SK-N-SH (cell line): ENCODE results near the gene ACAT2.

ENCODE experiments used
- EP300 ChIP-seq, 2 experiments: IDR thresholded peaks; 2 replicates each; pipeline versions ENCODE4 v1.4.0 to v1.6.1; 2012; ENCODE audit warnings: borderline replicate concordance in 1 of 2, low read depth in 1 of 2, low read length in 1 of 2
- FOXM1 ChIP-seq: IDR thresholded peaks from 2 replicates; pipeline ENCODE4 v1.4.0; 2012; ENCODE audit warnings: low read depth, mild to moderate bottlenecking
- MAX ChIP-seq: IDR thresholded peaks from 2 replicates; pipeline ENCODE4 v1.4.0; 2012; ENCODE audit warnings: low read depth
- SIN3A ChIP-seq: IDR thresholded peaks from 2 replicates; pipeline ENCODE4 v1.6.1; 2012; ENCODE audit warnings: low read depth, mild to moderate bottlenecking, low read length, moderate library complexity, borderline replicate concordance
- USF1 ChIP-seq: IDR thresholded peaks from 2 replicates; pipeline ENCODE4 v1.4.0; 2012; ENCODE audit warnings: low read depth, borderline replicate concordance
- TF ChIP-seq, protein P1 (sequence below): fragments of 150-350 bp; IDR thresholded peaks from 2 replicates; pipeline ENCODE4 v1.6.1; 2016; ENCODE audit warnings: mild to moderate bottlenecking, low read depth, low read length

- TF ChIP-seq USF1 (no peak), FOXM1 (no peak), EP300 (IDR thresholded peaks at IDR 0.05; ENCODE audit: borderline replicate concordance in 1 of 2, low read depth in 1 of 2, low read length in 1 of 2) (no peak), SIN3A (no peak), MAX (no peak)
- TF ChIP-seq, protein P1, sequence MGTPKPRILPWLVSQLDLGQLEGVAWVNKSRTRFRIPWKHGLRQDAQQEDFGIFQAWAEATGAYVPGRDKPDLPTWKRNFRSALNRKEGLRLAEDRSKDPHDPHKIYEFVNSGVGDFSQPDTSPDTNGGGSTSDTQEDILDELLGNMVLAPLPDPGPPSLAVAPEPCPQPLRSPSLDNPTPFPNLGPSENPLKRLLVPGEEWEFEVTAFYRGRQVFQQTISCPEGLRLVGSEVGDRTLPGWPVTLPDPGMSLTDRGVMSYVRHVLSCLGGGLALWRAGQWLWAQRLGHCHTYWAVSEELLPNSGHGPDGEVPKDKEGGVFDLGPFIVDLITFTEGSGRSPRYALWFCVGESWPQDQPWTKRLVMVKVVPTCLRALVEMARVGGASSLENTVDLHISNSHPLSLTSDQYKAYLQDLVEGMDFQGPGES = no peak
Measured at GRCh38 chr6:159826968-159827647, 65.3 kb downstream of the ACAT2 start.
